ENCODE measurements around the gene FADS6. TPM values are rescaled to one million over a fixed set of nuclear protein-coding genes. Genes with fewer than 3 reads are reported as not detected.
"Not testable (repeated sequence)": the region's sequence is repeated elsewhere in the genome, so short reads cannot be mapped to it uniquely, and the experiment has no call there.

Gene FADS6
- total RNA-seq, 4 donors from 2014 or later = not detected

GRCh38 chr17:74907012-74907411 lies 13.6 kb upstream of the FADS6 start:
- DNase-seq (ENCODE audit: low spot score) (no peak), ATAC-seq (ENCODE audit: low FRiP score) (no peak)
- no peak for TF ChIP-seq CTCF (IDR thresholded peaks at IDR 0.05)

- ATAC-seq (ENCODE audit: low FRiP score); DNase-seq (ENCODE audit: low spot score): not testable (repeated sequence)
These were observed 12.9 kb upstream of the FADS6 start for GRCh38 chr17:74906214-74906793.

GRCh38 chr17:74904687-74905409 lies 11.4 kb upstream of the FADS6 start:
- TF ChIP-seq CTCF (IDR thresholded peaks at IDR 0.05) = no peak
- ATAC-seq (ENCODE audit: low FRiP score) (peak; percentile 28), DNase-seq (ENCODE audit: low spot score) (no peak)

GRCh38 chr17:74903671-74904070 lies 10.2 kb upstream of the FADS6 start:
- ATAC-seq (ENCODE audit: low FRiP score) = no peak
- DNase-seq (ENCODE audit: low spot score) = no peak
- no peak for TF ChIP-seq CTCF (IDR thresholded peaks at IDR 0.05)

- no peak for DNase-seq (ENCODE audit: low spot score)
- TF ChIP-seq CTCF (IDR thresholded peaks at IDR 0.05) = no peak
These were observed 9.6 kb upstream of the FADS6 start for GRCh38 chr17:74903034-74903433.

GRCh38 chr17:74901353-74902135 lies 8.1 kb upstream of the FADS6 start:
- DNase-seq (ENCODE audit: low spot score) = no peak
- no peak for ATAC-seq (ENCODE audit: low FRiP score)
- no peak for TF ChIP-seq CTCF (IDR thresholded peaks at IDR 0.05)

More at GRCh38 chr17:74903034-74903433, 9.6 kb upstream of the FADS6 start:
- no peak for ATAC-seq (ENCODE audit: low FRiP score)

GRCh38 chr17:74900208-74900607 lies 6.8 kb upstream of the FADS6 start:
- ATAC-seq (ENCODE audit: low FRiP score) (no peak), DNase-seq (ENCODE audit: low spot score) (no peak)
- TF ChIP-seq CTCF (IDR thresholded peaks at IDR 0.05) = no peak

All from omental fat pad (tissue), 4 donors.